ENCODE data around the gene FRMD4A. TPM values are rescaled to one million over a fixed set of nuclear protein-coding genes. Genes with fewer than 3 reads are reported as not detected.

FRMD4A gene
- polyA plus RNA-seq, 1 of the 3 experiments (the other 2 are of a cell fraction), result 37.7 TPM

GRCh38 chr10:14184841-14185315 is 145.8 kb downstream of the FRMD4A start:
- H3K4me1 ChIP-seq (ENCODE audit: control insufficient read depth in 1 of 2, insufficient read depth in 2 of 2, low read depth in 1 of 2, low read length in 1 of 2), result no peaks in the 10 kb centered on the region
- no peaks in the 10 kb centered on the region for H3K9me3 ChIP-seq
- H2AFZ ChIP-seq (ENCODE audit: low read depth), result no peak overlapping the region
- no peaks in the 10 kb centered on the region for H3K9me2 ChIP-seq
- POLR2A ChIA-PET, result no interaction called here
- no peaks in the 10 kb centered on the region for H3K79me2 ChIP-seq (ENCODE audit: insufficient read depth)
- H3K36me3 ChIP-seq (replicated peaks in 1 of 2; ENCODE audit: control insufficient read depth in 1 of 2, insufficient read depth in 2 of 2, low read length in 1 of 2), result no peaks in the 10 kb centered on the region
- no peak for TF ChIP-seq RAD21 (IDR thresholded peaks at IDR 0.05; ENCODE audit: low read length)
- no peak for TF ChIP-seq SMC3 (IDR thresholded peaks at IDR 0.05; ENCODE audit: low read depth, low read length)
- no peak for TF ChIP-seq CHD2 (IDR thresholded peaks at IDR 0.05; ENCODE audit: low read length, partially characterized antibody)
- TF ChIP-seq ELF1 (IDR thresholded peaks at IDR 0.05), result no peak
- TF ChIP-seq RXRA (IDR thresholded peaks at IDR 0.05; ENCODE audit: borderline replicate concordance, low read depth), result no peak
- TF ChIP-seq ZBTB33 (IDR thresholded peaks at IDR 0.05; ENCODE audit: borderline replicate concordance, low read depth), result no peak
- TF ChIP-seq MXI1 (IDR thresholded peaks at IDR 0.05; ENCODE audit: low read depth, low read length), result no peak
- TF ChIP-seq GABPA (IDR thresholded peaks at IDR 0.05; ENCODE audit: low read depth), result no peak
- TF ChIP-seq USF2 (IDR thresholded peaks at IDR 0.05; ENCODE audit: borderline replicate concordance, low read depth, low read length), result no peak
- TF ChIP-seq JUND (IDR thresholded peaks at IDR 0.05), result no peak
- TF ChIP-seq TCF12 (IDR thresholded peaks at IDR 0.05), result no peak
- no peak for TF ChIP-seq REST (IDR thresholded peaks at IDR 0.05; ENCODE audit: low read depth, low read length)
- TF ChIP-seq FOXM1 (IDR thresholded peaks at IDR 0.05; ENCODE audit: low read depth), result no peak
- TF ChIP-seq NFIC (IDR thresholded peaks at IDR 0.05; ENCODE audit: borderline replicate concordance), result no peak
- TF ChIP-seq MEF2A (IDR thresholded peaks at IDR 0.05; ENCODE audit: borderline replicate concordance, low read depth), result no peak
- TF ChIP-seq IRF3 (IDR thresholded peaks at IDR 0.05; ENCODE audit: low read depth, low read length), result no peak
- no peak for TF ChIP-seq FOSL2 (IDR thresholded peaks at IDR 0.05; ENCODE audit: borderline replicate concordance, low read depth)
- no peak for TF ChIP-seq NRF1 (IDR thresholded peaks at IDR 0.05; ENCODE audit: low read depth, low read length)
- TF ChIP-seq POLR2AphosphoS5 (IDR thresholded peaks at IDR 0.05; ENCODE audit: low read depth, low read length), result no peak
- TF ChIP-seq RFX5 (IDR thresholded peaks at IDR 0.05; ENCODE audit: low read length), result no peak
- no peak for DNase-seq
- no peak overlapping the region for H3K27ac ChIP-seq (ENCODE audit: low read depth in 2 of 2, low read length in 1 of 2)
- no peak overlapping the region for H3K4me3 ChIP-seq (ENCODE audit: low read depth in 2 of 2, low read length in 1 of 2)
- no peak overlapping the region for H3K4me2 ChIP-seq
- H3K27me3 ChIP-seq (ENCODE audit: insufficient read depth), result peaks cover 6% of the 10 kb centered on the region; the same call in 1 of the 2 replicates
- WGBS (ENCODE audit: low lambda C conversion rate), result 83% methylated on average over 11 of the region's 11 CpGs
- no peak overlapping the region for H3K9ac ChIP-seq
- CTCF ChIA-PET, result interaction anchor here (2.0 to 7.3 kb wide), 2 partner anchors 11 to 12 kb away, joined by 8 to 43 read pairs; no protein-coding TSS in a partner anchor
- H4K20me1 ChIP-seq (ENCODE audit: insufficient read depth), result no peaks in the 10 kb centered on the region
- H3F3A ChIP-seq (replicated peaks; ENCODE audit: insufficient read depth), result no peaks in the 10 kb centered on the region
